Measurements from ENCODE around the gene ALG12.

DNA sequence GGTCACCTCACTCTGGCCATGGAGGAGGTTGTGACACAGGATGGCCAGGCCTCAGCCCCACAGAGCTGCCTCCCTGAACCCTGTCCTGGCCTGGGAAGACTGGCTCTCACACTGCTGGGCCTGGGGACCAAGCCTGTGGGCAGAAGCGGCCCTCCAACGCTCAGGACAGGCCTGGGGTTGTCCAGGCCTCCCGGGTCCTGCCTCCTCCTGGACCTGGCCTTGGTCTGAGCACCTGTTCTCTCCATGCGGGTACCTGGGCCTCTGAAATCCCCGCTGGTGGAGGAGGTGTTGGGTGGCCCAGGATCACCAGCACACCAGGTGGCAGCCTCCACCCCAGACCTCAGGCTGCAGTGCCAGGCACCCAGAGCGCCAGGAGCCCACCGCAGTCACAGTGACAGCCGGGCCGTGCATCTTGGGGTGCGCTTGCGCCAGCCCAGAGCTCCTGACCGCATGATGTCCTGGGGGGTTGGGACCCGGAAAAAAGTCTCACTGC is 26.2 kb upstream of the ALG12 start:
- TF ChIP-seq CREB1 (IDR thresholded peaks at IDR 0.05; ENCODE audit: low read depth): no peak
- no peak for TF ChIP-seq FOXM1 (IDR thresholded peaks at IDR 0.05; ENCODE audit: borderline replicate concordance, low read depth)
- no peak for TF ChIP-seq EP300 (IDR thresholded peaks at IDR 0.05; ENCODE audit: borderline replicate concordance)
- no peak for TF ChIP-seq TAF1 (IDR thresholded peaks at IDR 0.05; ENCODE audit: low read depth)
- TF ChIP-seq, protein P1, sequence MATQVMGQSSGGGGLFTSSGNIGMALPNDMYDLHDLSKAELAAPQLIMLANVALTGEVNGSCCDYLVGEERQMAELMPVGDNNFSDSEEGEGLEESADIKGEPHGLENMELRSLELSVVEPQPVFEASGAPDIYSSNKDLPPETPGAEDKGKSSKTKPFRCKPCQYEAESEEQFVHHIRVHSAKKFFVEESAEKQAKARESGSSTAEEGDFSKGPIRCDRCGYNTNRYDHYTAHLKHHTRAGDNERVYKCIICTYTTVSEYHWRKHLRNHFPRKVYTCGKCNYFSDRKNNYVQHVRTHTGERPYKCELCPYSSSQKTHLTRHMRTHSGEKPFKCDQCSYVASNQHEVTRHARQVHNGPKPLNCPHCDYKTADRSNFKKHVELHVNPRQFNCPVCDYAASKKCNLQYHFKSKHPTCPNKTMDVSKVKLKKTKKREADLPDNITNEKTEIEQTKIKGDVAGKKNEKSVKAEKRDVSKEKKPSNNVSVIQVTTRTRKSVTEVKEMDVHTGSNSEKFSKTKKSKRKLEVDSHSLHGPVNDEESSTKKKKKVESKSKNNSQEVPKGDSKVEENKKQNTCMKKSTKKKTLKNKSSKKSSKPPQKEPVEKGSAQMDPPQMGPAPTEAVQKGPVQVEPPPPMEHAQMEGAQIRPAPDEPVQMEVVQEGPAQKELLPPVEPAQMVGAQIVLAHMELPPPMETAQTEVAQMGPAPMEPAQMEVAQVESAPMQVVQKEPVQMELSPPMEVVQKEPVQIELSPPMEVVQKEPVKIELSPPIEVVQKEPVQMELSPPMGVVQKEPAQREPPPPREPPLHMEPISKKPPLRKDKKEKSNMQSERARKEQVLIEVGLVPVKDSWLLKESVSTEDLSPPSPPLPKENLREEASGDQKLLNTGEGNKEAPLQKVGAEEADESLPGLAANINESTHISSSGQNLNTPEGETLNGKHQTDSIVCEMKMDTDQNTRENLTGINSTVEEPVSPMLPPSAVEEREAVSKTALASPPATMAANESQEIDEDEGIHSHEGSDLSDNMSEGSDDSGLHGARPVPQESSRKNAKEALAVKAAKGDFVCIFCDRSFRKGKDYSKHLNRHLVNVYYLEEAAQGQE (IDR thresholded peaks at IDR 0.05; ENCODE audit: low read depth): no peak
- TF ChIP-seq ZBTB7A (IDR thresholded peaks at IDR 0.05; ENCODE audit: low read depth): no peak
- TF ChIP-seq, protein P2, sequence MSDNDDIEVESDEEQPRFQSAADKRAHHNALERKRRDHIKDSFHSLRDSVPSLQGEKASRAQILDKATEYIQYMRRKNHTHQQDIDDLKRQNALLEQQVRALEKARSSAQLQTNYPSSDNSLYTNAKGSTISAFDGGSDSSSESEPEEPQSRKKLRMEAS (IDR thresholded peaks at IDR 0.05): no peak
- TF ChIP-seq TCF12 (IDR thresholded peaks at IDR 0.05; ENCODE audit: low read depth): no peak

Measured in Ishikawa (cell line).